Astrocyte (in vitro differentiated cells and primary cell): ENCODE measurements around the gene SMYD1.

Experiments
- CTCF ChIP-seq: IDR thresholded peaks from 2 replicates; pipeline ENCODE4 v1.5.1; 2011; ENCODE audit warnings: low read depth, mild to moderate bottlenecking, inconsistent platforms, low read length, moderate library complexity; ENCODE audit not compliant: insufficient read depth
- EZH2 ChIP-seq: IDR thresholded peaks from 2 replicates; pipeline ENCODE4 v1.6.1; 2012; ENCODE audit warnings: mild to moderate bottlenecking, low read length, inconsistent platforms; ENCODE audit not compliant: insufficient read depth

- TF ChIP-seq CTCF (no peak), EZH2 (no peak)
Measured at GRCh38 chr2:88129313-88129959, 61.8 kb downstream of the SMYD1 start.
